Transverse colon (tissue), 4 donors: ENCODE results near the gene ARHGEF26.

Source experiments
- CTCF ChIP-seq, 5 experiments: fragments of 200-600 bp in 3 of 5; fragments of 450-650 bp in 2 of 5; sonication (generic) in 3 of 5; IDR thresholded peaks; 1 replicate in 2 of 5; 2 replicates in 3 of 5; pipeline ENCODE4 v1.5.1; 2016 to 2017; ENCODE audit warnings: antibody characterized with exemption in 5 of 5, inconsistent platforms in 3 of 5, mild to moderate bottlenecking in 2 of 5, moderate library complexity in 1 of 5
- EP300 ChIP-seq: sonication (generic); formaldehyde crosslinking; IDR thresholded peaks from one replicate; pipeline ENCODE4 v1.6.1; 2017; ENCODE audit warnings: antibody characterized with exemption, low read depth
- POLR2AphosphoS5 ChIP-seq, 3 donors: sonication (generic); formaldehyde crosslinking; IDR thresholded peaks; one replicate each; pipeline ENCODE4 v1.6.1; 2016; ENCODE audit warnings: antibody characterized with exemption in 3 of 3

DNA sequence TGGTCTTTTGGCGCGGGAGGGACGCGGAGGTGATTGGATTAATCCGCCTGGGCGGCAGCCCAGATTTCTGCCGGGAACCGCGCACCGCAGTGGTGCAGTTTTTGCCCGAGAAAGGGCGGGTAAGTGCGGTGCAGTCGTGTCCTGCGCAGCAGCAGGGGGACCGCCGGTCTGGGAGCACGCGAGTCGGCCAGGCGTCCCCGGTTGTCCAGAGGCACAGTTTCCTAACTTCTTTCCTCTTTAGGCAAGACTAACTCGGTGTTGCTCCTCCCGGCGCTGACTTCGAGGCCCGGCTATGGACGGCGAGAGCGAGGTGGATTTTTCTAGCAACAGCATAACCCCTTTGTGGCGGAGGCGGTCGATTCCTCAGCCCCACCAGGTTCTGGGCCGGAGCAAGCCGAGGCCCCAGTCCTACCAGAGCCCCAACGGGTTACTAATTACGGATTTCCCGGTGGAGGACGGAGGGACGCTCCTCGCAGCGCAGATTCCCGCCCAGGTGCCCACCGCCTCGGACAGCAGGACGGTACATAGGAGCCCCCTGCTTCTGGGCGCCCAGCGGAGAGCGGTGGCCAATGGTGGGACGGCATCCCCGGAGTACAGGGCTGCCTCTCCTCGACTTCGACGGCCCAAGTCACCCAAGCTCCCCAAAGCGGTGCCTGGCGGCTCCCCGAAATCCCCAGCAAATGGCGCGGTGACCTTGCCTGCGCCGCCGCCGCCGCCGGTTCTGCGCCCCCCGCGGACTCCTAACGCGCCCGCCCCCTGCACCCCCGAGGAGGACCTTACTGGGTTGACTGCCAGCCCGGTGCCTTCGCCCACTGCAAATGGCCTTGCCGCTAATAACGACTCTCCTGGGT lies 736 bp downstream of the ARHGEF26 start:
- TF ChIP-seq CTCF (IDR thresholded peaks at IDR 0.05) (peak in 1 of 5 experiments; percentile 13), POLR2AphosphoS5 (IDR thresholded peaks at IDR 0.05) (no peak), EP300 (no peak)
